ENCODE results near the gene CA9.
"Not testable (repeated sequence)": the region's sequence is repeated elsewhere in the genome, so short reads cannot be mapped to it uniquely, and the experiment has no call there.

CA9 gene

GRCh38 chr9:35673132-35674024, at the start of gene CA9:
TSS of gene CA9 (plus strand) at chr9:35673928. CDS start at chr9:35673960, 32 bp downstream.
- no peak for DNase-seq

DNA sequence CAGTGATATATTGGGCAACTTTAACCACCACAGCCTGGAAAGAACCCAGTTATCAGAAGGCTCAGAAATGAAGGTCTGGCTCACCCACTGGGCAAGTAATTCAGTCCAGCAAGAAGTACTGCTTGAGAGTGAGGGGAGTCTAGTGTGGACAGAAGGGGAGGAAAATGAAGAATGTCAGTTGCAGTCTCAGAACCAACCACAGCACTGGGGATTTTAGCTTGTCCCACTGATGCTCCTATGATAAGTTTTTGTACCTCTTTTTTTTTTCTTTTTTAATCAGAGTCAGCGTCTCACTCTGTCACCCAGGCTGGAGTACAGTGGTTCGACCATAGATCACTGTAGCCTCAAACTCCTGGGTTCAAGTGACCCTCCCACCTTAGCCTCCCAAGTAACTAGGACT, 46.2 kb upstream of the CA9 start:
- no peak for DNase-seq

DNA sequence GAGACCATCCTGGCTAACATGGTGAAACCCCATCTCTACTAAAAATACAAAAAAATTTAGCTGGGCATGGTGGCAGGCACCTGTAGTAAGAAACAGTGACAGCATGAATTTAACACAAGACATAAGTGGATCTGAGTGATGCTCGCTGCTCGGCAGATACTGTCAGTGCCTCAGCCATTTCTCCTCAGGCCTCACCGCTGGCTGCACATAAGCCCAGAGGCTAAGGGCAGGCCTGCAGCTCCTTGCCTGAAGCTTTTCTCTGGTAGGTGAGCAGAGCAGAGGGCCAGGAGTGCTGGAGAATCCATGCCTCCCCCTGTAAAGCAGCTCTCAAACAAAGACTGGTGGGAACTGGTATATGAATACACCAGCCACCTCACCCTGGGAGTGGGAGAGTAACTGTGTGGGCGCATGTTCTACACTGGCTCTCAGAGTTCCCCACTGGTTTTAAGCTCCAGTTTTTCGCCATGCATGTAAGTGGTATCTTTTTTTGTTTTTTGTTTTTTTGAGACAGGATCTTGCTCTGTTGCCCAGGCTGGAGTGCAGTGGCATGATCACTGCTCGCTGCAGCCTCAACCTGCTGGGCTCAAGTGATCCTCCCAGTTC, 45.2 kb upstream of the CA9 start:
- no peak for DNase-seq

DNA sequence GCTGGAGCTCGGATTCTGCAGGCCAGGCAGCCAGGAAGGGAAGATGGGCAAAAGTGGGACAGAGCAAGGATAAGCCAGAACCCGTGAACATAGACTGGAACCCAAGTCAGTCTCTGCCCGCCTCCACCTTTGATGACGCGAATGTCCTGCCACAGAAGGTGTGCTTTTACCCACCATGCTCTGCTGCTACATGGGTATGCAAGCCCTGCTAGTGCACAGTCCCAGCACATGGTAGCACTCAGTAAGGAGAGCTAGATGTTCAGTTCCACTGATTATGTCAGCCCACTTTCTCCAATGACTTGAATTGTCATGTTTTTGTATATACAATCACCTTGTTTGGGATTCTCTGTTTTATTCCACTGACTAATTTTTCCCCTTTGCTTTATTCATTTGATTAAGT, 44.1 kb upstream of the CA9 start:
- DNase-seq = no peak

- DNase-seq = no peak
Measured at GRCh38 chr9:35635730-35636129, 38.0 kb upstream of the CA9 start.

DNA sequence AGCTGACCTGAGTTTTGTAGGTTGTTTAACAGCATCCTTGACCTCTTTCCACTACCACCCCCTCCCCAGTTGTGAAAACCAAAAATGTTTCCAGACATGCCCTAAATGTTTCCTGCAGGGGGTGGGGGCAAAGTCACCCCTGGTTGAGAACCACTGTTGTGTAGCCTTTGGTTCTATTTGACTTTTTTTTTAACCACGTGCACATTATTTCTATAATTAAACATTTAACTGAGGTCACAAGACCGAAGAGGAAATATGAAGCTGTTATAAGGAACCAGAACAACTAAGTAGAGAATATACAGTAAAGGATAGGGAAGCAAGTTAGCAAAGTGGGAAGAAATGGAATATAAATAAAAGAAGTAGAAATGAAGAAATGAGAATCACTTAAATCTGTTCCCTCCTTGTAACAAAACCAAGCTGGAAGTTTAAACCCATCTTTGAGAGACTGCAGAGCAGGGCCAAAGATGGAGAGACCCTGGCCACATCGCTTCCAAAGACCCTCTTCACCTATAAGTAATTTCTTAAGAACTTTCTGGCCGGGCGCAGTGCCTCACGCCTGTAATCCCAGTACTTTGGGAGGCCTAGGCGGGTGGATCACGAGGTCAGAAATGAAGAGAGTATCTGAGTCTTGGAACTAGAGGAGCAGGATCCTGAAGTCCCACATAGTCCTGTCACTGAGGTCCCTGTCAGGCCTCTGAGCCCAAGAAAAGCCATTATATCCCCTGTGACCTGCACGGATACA, 37.4 kb upstream of the CA9 start:
- DNase-seq = no peak

- DNase-seq = not testable (repeated sequence)
Measured at GRCh38 chr9:35636877-35637246, 36.9 kb upstream of the CA9 start.

DNA sequence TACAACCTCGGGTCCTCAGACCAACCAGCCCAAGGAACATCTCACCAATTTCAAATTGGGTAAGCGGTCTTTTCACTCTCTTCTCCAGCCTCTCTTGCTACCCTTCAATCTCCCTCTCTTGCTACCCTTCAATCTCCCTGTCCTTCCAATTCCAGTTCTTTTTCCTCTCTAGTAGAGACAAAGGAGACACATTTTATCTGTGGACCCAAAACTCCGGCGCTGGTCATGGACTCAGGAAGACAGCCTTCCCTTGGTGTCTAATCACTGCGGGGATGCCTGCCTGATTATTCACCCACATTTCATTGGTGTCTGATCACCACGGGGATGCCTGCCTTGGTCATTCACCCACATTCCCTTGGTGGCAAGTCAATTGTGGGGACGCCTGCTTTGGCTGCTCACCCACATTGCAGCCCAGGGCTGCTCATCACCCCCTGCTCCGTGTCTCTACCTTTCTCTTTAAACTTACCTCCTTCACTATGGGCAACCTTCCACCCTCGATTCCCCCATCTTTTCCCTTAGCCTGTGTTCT, 36.2 kb upstream of the CA9 start:
- not testable (repeated sequence) for DNase-seq

GRCh38 chr9:35638751-35639150, 35.0 kb upstream of the CA9 start:
- not testable (repeated sequence) for DNase-seq

DNA sequence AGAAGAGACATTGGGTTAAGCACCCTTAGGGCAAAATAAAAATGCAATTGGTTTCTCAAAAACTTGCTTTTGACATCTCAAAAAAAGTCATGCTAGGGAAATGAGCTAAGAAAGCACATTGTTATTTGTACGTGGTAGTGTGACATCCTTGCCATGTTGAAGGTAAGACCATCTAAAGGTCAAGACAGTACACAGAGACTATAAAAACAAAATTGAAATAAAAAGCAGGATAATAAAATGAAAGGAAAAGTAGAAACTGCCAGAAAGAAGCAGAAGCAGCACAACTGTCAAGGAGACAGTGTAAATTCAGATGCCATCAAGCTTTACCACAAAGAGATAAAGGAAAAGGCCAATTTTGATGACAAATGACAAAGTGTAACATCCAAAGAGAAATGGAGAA, 34.5 kb upstream of the CA9 start:
- DNase-seq = not testable (repeated sequence)

DNA sequence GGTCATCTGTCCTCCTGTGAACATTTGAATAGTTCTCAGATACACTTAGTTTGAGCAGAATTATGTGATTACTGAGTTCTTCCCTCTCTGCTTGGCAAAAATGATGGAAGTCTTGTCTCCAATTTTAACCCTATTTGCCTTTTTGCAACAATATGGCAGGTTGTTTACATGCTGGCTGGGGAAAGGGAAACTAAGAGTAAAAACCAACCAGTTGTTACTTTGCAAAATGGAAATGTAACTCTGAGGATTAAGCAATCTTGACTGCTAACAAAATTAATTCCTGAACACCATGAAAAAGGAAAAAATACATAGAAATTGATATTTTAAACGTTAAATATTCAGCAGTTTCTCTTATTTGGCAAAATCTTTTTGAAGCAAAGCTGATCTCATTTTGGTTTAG, 34.1 kb upstream of the CA9 start:
- no peak for DNase-seq

DNA sequence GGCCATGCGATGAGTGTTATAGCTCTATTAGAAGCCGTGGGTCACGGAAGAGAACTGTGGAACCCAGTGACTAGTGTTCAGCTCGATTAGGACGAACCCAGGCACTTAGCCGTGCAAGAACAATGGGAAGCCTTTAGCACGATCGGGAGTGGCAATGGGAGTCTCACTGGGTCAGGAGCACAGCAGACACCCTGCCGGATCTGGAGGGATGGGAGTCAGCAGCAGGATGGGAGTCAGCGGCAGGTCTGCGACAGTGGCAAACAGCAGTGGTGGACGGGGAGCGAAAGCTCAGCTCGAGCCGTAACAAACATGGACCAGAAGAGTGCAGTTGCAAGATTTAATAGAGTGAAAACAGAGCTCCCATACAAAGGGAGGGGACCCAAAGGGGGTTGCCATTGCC, 33.3 kb upstream of the CA9 start:
- DNase-seq = not testable (repeated sequence)

DNA sequence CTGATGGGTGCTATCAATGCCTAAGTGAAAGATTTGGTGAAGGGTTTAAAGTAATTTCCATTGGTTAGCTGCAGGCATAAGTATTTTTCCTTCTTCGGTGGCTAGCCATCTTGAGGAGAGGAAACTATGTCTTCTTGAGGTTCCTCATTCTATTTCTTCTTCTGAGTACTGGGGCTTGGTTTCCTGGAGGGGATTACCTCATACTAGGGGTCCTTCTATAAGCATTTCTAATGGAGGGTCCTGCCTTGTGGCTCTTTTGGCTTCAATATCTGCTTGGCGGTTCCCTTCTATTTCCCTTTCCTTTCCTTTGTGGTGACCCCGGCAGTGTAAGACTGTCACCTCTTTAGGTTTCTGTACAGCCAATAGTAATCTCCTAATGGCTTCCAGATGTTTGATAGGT, 32.2 kb upstream of the CA9 start:
- not testable (repeated sequence) for DNase-seq

DNA sequence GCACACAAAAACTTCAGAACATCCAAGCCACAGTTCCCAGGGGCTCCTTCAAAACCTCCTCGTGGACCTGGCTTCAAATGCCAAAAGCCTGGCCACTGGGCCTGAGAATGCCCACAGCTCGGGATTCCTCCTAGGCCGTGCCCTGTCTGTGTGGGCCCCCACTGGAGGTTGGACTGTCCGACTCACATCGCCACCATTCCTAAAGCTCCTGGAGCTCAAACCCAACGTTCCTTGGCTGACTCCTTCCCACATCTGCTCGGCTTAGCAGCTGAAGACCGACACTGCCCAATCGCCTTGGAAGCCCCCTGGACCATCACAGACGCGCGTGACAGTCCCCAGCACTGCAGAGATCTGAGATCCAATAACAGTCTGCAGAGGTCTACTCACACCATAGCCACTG, 30.7 kb upstream of the CA9 start:
- DNase-seq = no peak

- DNase-seq = not testable (repeated sequence)
Measured at GRCh38 chr9:35645736-35646135, 28.0 kb upstream of the CA9 start.

GRCh38 chr9:35646153-35646532, 27.6 kb upstream of the CA9 start:
- DNase-seq = no peak

DNA sequence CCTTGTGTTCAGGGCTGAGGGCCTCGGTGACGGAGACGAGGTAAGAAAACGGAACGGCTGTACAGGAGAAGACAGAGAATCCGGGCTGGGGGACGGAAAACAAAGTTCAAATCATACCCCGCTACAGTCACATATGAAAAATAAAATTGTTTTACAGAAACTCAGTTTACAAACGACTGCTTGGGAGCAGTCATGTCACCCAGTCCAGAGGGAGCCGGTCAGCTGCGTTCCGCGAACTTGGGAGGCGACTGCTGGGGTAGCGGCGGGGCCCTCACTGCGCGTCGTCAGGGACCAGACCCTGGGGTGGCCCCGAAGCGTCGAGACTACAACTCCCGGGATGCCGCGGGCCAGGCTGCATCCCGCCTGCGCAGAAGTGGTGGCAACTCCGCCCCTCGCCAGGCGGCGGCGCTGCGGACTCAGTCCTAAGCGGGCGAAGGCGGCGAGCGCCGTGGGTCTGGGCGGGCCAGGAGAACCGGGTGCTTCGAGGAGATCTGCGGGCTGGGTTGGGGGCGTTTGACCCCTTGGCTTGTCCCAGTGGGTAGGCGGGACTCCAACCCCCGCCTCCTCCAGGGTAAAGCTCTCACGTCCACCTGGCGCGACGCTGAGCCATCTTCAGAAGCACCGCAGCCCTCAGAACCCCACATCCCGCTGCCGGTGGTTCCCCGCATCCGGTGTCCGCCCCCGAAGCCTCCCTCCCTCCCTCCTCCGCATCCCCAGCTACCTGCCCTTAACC, 27.0 kb upstream of the CA9 start:
- peak; percentile 88 for DNase-seq

- DNase-seq = peak; percentile 26
Measured at GRCh38 chr9:35649431-35650340, 24.0 kb upstream of the CA9 start.

GRCh38 chr9:35650341-35651158, 23.2 kb upstream of the CA9 start, which contains the start of gene SIT1:
TSS of gene SIT1 (minus strand) at chr9:35650931. CDS start at chr9:35650853, 78 bp downstream.
- DNase-seq = peak; percentile 35

DNA sequence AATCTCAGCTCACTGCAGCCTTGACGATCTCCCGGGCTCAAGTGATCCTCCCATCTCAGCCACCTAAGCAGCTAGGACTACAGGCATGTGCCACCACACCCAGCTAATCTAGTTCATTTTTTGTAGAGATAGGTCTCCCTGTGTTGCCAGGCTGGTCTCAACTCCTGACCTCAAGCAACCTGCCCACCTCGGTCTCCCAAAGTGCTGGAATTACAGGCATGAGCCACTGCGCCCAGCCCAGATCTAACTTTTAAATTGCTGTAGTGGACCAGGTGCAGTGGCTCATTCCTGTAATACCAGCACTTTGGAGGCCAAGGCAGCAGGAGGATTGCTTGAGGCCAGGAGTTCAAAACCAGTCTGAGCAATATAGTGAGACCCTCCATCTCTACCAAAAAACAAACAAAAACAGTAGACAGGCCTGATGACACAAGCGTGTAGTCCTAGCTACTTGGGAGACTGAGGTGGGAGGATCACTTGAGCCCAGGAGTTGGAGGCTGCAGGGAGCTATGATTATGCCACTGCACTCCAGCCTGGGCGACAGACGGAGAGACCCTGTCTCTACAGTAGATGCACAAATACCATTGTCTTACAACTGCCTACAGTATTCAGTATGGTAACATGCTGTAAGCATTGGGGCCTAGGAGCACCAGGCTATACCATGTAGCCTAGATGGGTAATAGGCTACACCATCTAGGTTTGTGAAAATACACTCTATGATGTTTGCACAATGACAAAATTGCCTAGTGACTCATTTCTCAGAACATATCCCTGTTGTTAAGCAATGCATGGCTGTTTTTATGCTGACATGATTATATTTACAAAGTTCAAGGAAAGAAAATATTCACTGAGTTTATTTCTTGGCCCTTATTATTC, 21.5 kb upstream of the CA9 start:
- DNase-seq = no peak
